Calu3 (cell line): ENCODE results near the gene KRTAP10-11. TPM values are rescaled to one million over a fixed set of nuclear protein-coding genes. Genes with fewer than 3 reads are reported as not detected.

Source experiments
- BruUV-seq: library from RNA; stranded (reverse); fragments of 400-500 nt; replicated peaks from 2 replicates; lab custom pipeline; 2021; lab: Mats Ljungman, UMichigan
- CTCF ChIA-PET: fragments of 300-600 bp; sonication (Branson Sonifier 250); formaldehyde crosslinking; loops from one replicate; lab custom pipeline; 2022; ENCODE audit warnings: antibody characterized with exemption; lab: Charles Lee
- DNase-seq: peaks from one replicate; pipeline ENCODE4 v3.0.0; 2022
- H3K27ac Mint-ChIP-seq: one replicate; pipeline ENCODE4 v1.8.0; 2022; ENCODE audit warnings: mixed read lengths; ENCODE audit not compliant: unreplicated experiment
- H3K27me3 Mint-ChIP-seq: one replicate; pipeline ENCODE4 v1.8.0; 2022; ENCODE audit warnings: mixed read lengths; ENCODE audit not compliant: unreplicated experiment
- H3K36me3 Mint-ChIP-seq: one replicate; pipeline ENCODE4 v1.8.0; 2022; ENCODE audit warnings: mild to moderate bottlenecking, moderate library complexity, mixed read lengths; ENCODE audit not compliant: insufficient read depth, unreplicated experiment
- H3K4me1 Mint-ChIP-seq: one replicate; pipeline ENCODE4 v1.8.0; 2022; ENCODE audit warnings: mild to moderate bottlenecking, low read depth, mixed read lengths; ENCODE audit not compliant: unreplicated experiment
- H3K4me3 Mint-ChIP-seq: one replicate; pipeline ENCODE4 v1.8.0; 2022; ENCODE audit warnings: mild to moderate bottlenecking, low read depth, moderate library complexity, mixed read lengths; ENCODE audit not compliant: unreplicated experiment
- H3K9me3 Mint-ChIP-seq: one replicate; pipeline ENCODE4 v1.8.0; 2022; ENCODE audit warnings: low read depth, mixed read lengths; ENCODE audit not compliant: unreplicated experiment
- intact Hi-C: fragments of 100-400 bp; cut with micrococcal nuclease; formaldehyde crosslinking; loops from one replicate; pipeline ENCODE4 v1.10.0; 2022; ENCODE audit not compliant: unreplicated experiment
- total RNA-seq: library from RNA; stranded (reverse); gene quantifications from 2 replicates; pipeline ENCODE4 v1.2.3, GENCODE V29; 2022
- TF ChIP-seq, protein P1 (sequence below): fragments of 200-600 bp; IDR thresholded peaks from one replicate; pipeline ENCODE4 v1.8.0; 2022; ENCODE audit warnings: antibody characterized with exemption; ENCODE audit not compliant: unreplicated experiment

Gene KRTAP10-11
- total RNA-seq, 1 experiment from 2014 or later, result not detected

DNA sequence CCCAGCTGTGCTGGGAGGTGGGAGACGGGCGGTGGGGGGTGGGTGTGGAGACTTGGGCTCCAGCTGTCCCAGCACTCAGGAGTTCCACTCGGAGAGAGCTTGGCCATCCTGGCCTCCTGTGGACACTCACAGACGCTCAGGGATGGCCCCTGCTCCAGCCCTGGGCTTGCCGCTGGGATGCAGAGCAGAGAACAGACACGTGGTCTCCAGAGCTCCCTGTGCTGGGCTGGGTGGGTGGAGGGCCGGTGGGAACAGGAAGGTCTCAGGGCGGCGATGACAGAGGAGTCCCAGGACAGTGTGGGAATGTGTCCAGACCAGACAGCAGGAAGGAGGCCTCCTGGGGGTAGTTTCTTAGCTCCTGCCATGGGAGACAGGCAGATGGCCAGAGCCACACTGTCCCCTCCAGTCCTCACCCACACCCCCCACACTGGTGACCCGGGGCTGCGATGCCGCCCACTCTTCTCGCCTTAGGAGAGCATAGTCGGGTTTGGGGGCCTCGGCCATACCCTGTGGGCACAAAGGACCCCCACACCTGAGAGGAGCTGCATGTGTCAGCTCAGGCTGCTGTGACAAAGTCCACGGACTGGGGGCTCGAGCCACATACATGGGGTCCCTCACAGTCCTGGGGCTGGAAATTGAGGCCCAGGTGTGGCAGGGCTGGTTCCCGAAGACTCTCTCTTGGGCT lies 17.4 kb upstream of the KRTAP10-11 start:
- intact Hi-C loops, result no loop called here
- DNase-seq, result no peak
- H3K27ac Mint-ChIP-seq, result no peak overlapping the region
- no peaks in the 10 kb centered on the region for H3K4me1 Mint-ChIP-seq
- no peaks in the 10 kb centered on the region for H3K36me3 Mint-ChIP-seq
- no TSS peak for BruUV-seq
- TF ChIP-seq, protein P1, sequence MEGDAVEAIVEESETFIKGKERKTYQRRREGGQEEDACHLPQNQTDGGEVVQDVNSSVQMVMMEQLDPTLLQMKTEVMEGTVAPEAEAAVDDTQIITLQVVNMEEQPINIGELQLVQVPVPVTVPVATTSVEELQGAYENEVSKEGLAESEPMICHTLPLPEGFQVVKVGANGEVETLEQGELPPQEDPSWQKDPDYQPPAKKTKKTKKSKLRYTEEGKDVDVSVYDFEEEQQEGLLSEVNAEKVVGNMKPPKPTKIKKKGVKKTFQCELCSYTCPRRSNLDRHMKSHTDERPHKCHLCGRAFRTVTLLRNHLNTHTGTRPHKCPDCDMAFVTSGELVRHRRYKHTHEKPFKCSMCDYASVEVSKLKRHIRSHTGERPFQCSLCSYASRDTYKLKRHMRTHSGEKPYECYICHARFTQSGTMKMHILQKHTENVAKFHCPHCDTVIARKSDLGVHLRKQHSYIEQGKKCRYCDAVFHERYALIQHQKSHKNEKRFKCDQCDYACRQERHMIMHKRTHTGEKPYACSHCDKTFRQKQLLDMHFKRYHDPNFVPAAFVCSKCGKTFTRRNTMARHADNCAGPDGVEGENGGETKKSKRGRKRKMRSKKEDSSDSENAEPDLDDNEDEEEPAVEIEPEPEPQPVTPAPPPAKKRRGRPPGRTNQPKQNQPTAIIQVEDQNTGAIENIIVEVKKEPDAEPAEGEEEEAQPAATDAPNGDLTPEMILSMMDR, result no peak
- peaks cover 72% of the 10 kb centered on the region for H3K27me3 Mint-ChIP-seq
- CTCF ChIA-PET, result interaction anchor here (1.1 kb wide), 1 partner anchor 16 kb away, joined by 3 read pairs; no protein-coding TSS in a partner anchor
- peaks cover 21% of the 10 kb centered on the region for H3K9me3 Mint-ChIP-seq
- no peak overlapping the region for H3K4me3 Mint-ChIP-seq

DNA sequence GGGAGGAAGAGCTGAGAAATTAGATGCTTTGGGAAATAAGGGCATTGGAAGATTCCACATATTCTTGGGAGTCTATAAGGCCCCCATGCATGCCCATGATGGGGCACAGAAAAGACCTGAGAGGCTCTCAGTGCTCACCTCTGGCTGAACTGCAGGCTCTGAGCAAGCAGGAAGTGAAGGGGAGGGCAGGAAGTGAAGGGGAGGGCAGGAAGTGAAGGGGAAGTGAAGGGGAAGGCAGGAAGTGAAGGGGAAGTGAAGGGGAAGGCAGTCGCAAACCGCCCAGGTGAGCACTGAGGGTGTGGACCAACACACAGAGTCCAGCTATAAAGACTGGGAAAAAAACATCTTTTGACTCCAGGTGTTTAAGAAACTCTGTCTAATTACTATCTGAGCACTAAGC lies 15.8 kb upstream of the KRTAP10-11 start:
- no peak for DNase-seq
- Mint-ChIP-seq H3K27ac (no peak overlapping the region), H3K36me3 (no peaks in the 10 kb centered on the region), H3K4me1 (no peaks in the 10 kb centered on the region), H3K27me3 (peaks cover 70% of the 10 kb centered on the region), H3K4me3 (no peak overlapping the region), H3K9me3 (peaks cover 15% of the 10 kb centered on the region)
- intact Hi-C loops, result no loop called here
- no TSS peak for BruUV-seq
- CTCF ChIA-PET, result no interaction called here
- TF ChIP-seq, protein P1, result no peak

DNA sequence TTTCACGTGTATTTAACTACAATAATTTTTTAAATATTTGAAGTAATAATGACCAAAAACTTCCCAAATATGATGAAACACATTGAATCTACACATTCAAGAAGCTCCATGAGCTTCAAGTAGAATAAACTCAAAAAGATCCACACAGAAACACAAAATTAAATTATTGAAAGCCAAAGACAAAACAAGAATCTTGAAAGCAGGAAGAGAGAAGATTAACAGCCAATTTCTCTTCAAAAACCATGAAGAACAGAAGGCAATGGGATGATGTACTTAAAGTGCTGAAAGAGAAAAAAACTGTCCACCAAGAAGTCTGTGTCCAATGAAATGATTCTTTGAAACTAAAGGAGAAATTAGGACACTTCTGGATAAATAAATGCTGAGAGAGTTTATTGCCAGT lies 14.1 kb upstream of the KRTAP10-11 start:
- Mint-ChIP-seq H3K4me1 (no peaks in the 10 kb centered on the region), H3K27me3 (peaks cover 82% of the 10 kb centered on the region), H3K36me3 (no peaks in the 10 kb centered on the region), H3K27ac (no peak overlapping the region), H3K4me3 (no peak overlapping the region), H3K9me3 (peaks cover 15% of the 10 kb centered on the region)
- CTCF ChIA-PET, result no interaction called here
- intact Hi-C loops, result no loop called here
- TF ChIP-seq, protein P1, result no peak
- no TSS peak for BruUV-seq
- DNase-seq, result no peak

DNA sequence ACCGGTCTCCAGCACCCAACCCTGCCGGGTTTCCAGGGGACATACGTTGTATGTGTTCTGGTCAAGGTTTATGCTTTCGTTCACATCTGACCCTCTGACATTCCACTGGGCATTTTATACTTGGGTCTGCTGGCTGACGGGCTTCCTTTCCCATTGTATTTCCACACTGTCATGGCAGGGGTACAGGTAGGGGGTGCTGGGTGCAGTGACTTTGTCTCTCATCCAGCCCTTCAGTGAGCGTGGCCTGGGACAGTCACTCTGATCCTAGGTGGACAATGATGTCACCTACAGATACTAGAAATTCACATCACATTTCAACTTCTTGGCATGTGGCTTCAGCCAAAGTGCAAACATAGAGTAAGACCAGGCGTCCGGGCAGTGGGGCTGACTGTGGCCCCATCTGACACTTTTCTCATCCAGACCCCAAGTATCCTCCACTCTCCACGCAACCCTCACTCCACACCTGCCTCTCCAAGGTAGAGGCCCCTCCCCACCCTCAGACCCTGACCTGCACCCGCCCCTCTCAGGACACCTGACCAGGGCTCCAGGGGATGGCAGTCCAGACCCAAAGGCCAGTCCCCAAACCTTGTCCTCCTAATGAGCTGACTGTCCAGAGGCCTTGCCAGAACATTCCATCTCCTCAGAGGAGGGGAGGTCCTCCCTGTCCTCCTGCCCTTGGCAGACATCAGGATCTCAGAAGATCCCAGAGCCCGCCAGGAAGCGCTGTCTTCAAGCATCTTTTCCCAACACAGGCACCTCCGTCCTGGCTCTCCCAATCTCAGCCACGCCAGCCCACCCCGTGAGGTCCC lies 9.8 kb upstream of the KRTAP10-11 start:
- peaks cover 92% of the 10 kb centered on the region for H3K27me3 Mint-ChIP-seq
- no TSS peak for BruUV-seq
- no peak overlapping the region for H3K27ac Mint-ChIP-seq
- TF ChIP-seq, protein P1, result no peak
- no peaks in the 10 kb centered on the region for H3K4me1 Mint-ChIP-seq
- H3K36me3 Mint-ChIP-seq, result no peaks in the 10 kb centered on the region
- CTCF ChIA-PET, result no interaction called here
- H3K4me3 Mint-ChIP-seq, result no peak overlapping the region
- H3K9me3 Mint-ChIP-seq, result peaks cover 14% of the 10 kb centered on the region
- DNase-seq, result no peak
- intact Hi-C loops, result no loop called here
